H9 (cell line): Measurements from ENCODE around the gene MYO18A. TPM values are rescaled to one million over a fixed set of nuclear protein-coding genes. Genes with fewer than 3 reads are reported as not detected.

ENCODE experiments used
- DNase-seq: peaks from one replicate; pipeline ENCODE4 v3.0.0-alpha.2; 2017
- H2AFZ ChIP-seq: one replicate; pipeline ENCODE4 v1.6.1; 2013; ENCODE audit warnings: mild to moderate bottlenecking, low read length, control low read depth, moderate library complexity
- H2AK5ac ChIP-seq: 2 replicates; pipeline ENCODE4 v1.6.1; 2013; ENCODE audit warnings: low read length, control low read depth, mixed read lengths; ENCODE audit not compliant: insufficient read length
- H2BK120ac ChIP-seq: one replicate; pipeline ENCODE4 v1.6.1; 2013; ENCODE audit warnings: low read depth, mild to moderate bottlenecking, low read length, control low read depth, inconsistent platforms; ENCODE audit not compliant: poor library complexity, severe bottlenecking
- H2BK12ac ChIP-seq: 2 replicates; pipeline ENCODE4 v1.6.1; 2013; ENCODE audit warnings: low read length, control low read depth, mixed read lengths, low read depth; ENCODE audit not compliant: insufficient read length
- H2BK15ac ChIP-seq: 2 replicates; pipeline ENCODE4 v1.6.1; 2013; ENCODE audit warnings: low read depth, low read length, control low read depth
- H2BK20ac ChIP-seq: one replicate; pipeline ENCODE4 v1.6.1; 2013; ENCODE audit warnings: low read depth, mild to moderate bottlenecking, low read length, control low read depth, inconsistent platforms; ENCODE audit not compliant: poor library complexity, severe bottlenecking
- H2BK5ac ChIP-seq: 2 replicates; pipeline ENCODE4 v1.6.1; 2013; ENCODE audit warnings: low read length, control low read depth, mixed read lengths; ENCODE audit not compliant: insufficient read length
- H3K14ac ChIP-seq: 2 replicates; pipeline ENCODE4 v1.6.1; 2013; ENCODE audit warnings: low read length, control low read depth; ENCODE audit not compliant: insufficient read depth
- H3K18ac ChIP-seq: 2 replicates; pipeline ENCODE4 v1.6.1; 2013; ENCODE audit warnings: low read depth, mild to moderate bottlenecking, mixed read lengths, low read length, control low read depth; ENCODE audit not compliant: insufficient read length
- H3K23ac ChIP-seq: 2 replicates; pipeline ENCODE4 v1.6.1; 2013; ENCODE audit warnings: low read length, control low read depth, mixed read lengths, low read depth; ENCODE audit not compliant: insufficient read length
- H3K23me2 ChIP-seq: 2 replicates; pipeline ENCODE4 v1.6.1; 2013; ENCODE audit warnings: low read depth, mild to moderate bottlenecking, mixed read lengths, low read length, control low read depth; ENCODE audit not compliant: insufficient read length, poor library complexity, severe bottlenecking
- H3K27ac ChIP-seq: 2 replicates; pipeline ENCODE4 v1.5.1; 2013; ENCODE audit warnings: low read length, control low read depth, mixed read lengths, low read depth; ENCODE audit not compliant: insufficient read length
- H3K27me3 ChIP-seq: 2 replicates; pipeline ENCODE4 v1.6.1; 2013; ENCODE audit warnings: low read length, control low read depth, inconsistent platforms; ENCODE audit not compliant: insufficient read depth
- H3K4ac ChIP-seq: 2 replicates; pipeline ENCODE4 v1.6.1; 2013; ENCODE audit warnings: low read depth, mild to moderate bottlenecking, control low read depth, inconsistent platforms, low read length, moderate library complexity
- H3K4me1 ChIP-seq: 2 replicates; pipeline ENCODE4 v1.6.1; 2013; ENCODE audit warnings: low read length, control low read depth, inconsistent platforms; ENCODE audit not compliant: insufficient read depth
- H3K4me2 ChIP-seq: 2 replicates; pipeline ENCODE4 v1.6.1; 2013; ENCODE audit warnings: low read length, control low read depth, mixed read lengths; ENCODE audit not compliant: insufficient read length, insufficient read depth
- H3K56ac ChIP-seq: 2 replicates; pipeline ENCODE4 v1.6.1; 2013; ENCODE audit warnings: low read depth, mild to moderate bottlenecking, mixed read lengths, low read length, control low read depth; ENCODE audit not compliant: insufficient read length
- H3K79me1 ChIP-seq: 2 replicates; pipeline ENCODE4 v1.6.1; 2013; ENCODE audit warnings: low read depth, mild to moderate bottlenecking, moderate library complexity, low read length, control low read depth, inconsistent platforms; ENCODE audit not compliant: insufficient read depth, poor library complexity, severe bottlenecking
- H3K79me2 ChIP-seq: 2 replicates; pipeline ENCODE4 v1.6.1; 2013; ENCODE audit warnings: low read length, control low read depth, inconsistent platforms; ENCODE audit not compliant: insufficient read depth
- H3K9ac ChIP-seq: 2 replicates; pipeline ENCODE4 v1.6.1; 2013; ENCODE audit warnings: low read length, control low read depth, mixed read lengths; ENCODE audit not compliant: insufficient read length; ENCODE audit errors: extremely low read depth
- H3K9me3 ChIP-seq: one replicate; pipeline ENCODE4 v1.6.1; 2013; ENCODE audit warnings: low read depth, low read length, inconsistent platforms; ENCODE audit not compliant: control insufficient read depth
- H3T11ph ChIP-seq: one replicate; pipeline ENCODE4 v1.6.1; 2013; ENCODE audit warnings: mild to moderate bottlenecking, low read length, control low read depth, inconsistent platforms
- H4K20me1 ChIP-seq: one replicate; pipeline ENCODE4 v1.6.1; 2013; ENCODE audit not compliant: control insufficient read depth, insufficient read length, insufficient read depth
- H4K5ac ChIP-seq: 2 replicates; pipeline ENCODE4 v1.6.1; 2013; ENCODE audit warnings: low read depth, mild to moderate bottlenecking, mixed read lengths, low read length, control low read depth; ENCODE audit not compliant: insufficient read length
- H4K8ac ChIP-seq: replicated peaks from 2 replicates; pipeline ENCODE4 v1.6.1; 2013; ENCODE audit warnings: low read length, control low read depth, mixed read lengths, low read depth; ENCODE audit not compliant: insufficient read length
- H4K91ac ChIP-seq: 2 replicates; pipeline ENCODE4 v1.6.1; 2013; ENCODE audit warnings: low read depth, mild to moderate bottlenecking, moderate library complexity, mixed read lengths, low read length, control low read depth; ENCODE audit not compliant: insufficient read length
- H3K27ac Mint-ChIP-seq, 3 experiments: 2 replicates in 2 of 3; 3 replicates in 1 of 3; pipeline ENCODE4 v1.8.0; 2020 to 2021; ENCODE audit warnings: mixed read lengths in 3 of 3, mild to moderate bottlenecking in 1 of 3, moderate library complexity in 1 of 3
- H3K27me3 Mint-ChIP-seq: 2 replicates; pipeline ENCODE4 v1.8.0; 2021; ENCODE audit warnings: low read depth, mild to moderate bottlenecking, moderate library complexity, mixed read lengths
- H3K36me3 Mint-ChIP-seq, 3 experiments: 2 replicates in 2 of 3; 3 replicates in 1 of 3; pipeline ENCODE4 v1.8.0; 2020 to 2021; ENCODE audit warnings: low read depth in 3 of 3, mixed read lengths in 3 of 3; ENCODE audit not compliant: insufficient read depth in 1 of 3
- H3K4me1 Mint-ChIP-seq, 2 experiments: 2 replicates each; pipeline ENCODE4 v1.8.0; 2020; ENCODE audit warnings: mixed read lengths in 2 of 2
- H3K4me3 Mint-ChIP-seq, 2 experiments: 2 replicates in 1 of 2; 3 replicates in 1 of 2; pipeline ENCODE4 v1.8.0; 2020 to 2021; ENCODE audit warnings: mild to moderate bottlenecking in 2 of 2, mixed read lengths in 2 of 2, moderate library complexity in 1 of 2
- H3K9me3 Mint-ChIP-seq, 2 experiments: 2 replicates in 1 of 2; 3 replicates in 1 of 2; pipeline ENCODE4 v1.8.0; 2020; ENCODE audit warnings: mild to moderate bottlenecking in 2 of 2, mixed read lengths in 2 of 2, moderate library complexity in 1 of 2
- WGBS: extraction: QIAGEN DNeasy Blood & Tissue Kit; methylation state at CpG from one replicate; pipeline ENCODE4 v1.1.7; 2013; ENCODE audit warnings: missing lambda C conversion rate, low lambda C conversion rate, mixed read lengths; ENCODE audit not compliant: insufficient read length; ENCODE audit errors: extremely low coverage; 5-methylcytosine and 5-hydroxymethylcytosine counted together
- total RNA-seq: library from RNA; stranded (reverse); gene quantifications from 2 replicates; pipeline ENCODE4 v1.2.1, GENCODE V29; 2021
- TF ChIP-seq, protein P1 (sequence below): fragments of 200-600 bp; sonication (generic); conservative IDR thresholded peaks from 3 replicates; pipeline ENCODE4 v1.8.0; 2021; ENCODE audit warnings: antibody characterized with exemption, mild to moderate bottlenecking

Gene MYO18A
- total RNA-seq, 1 experiment from 2014 or later = 21.6 TPM

DNA sequence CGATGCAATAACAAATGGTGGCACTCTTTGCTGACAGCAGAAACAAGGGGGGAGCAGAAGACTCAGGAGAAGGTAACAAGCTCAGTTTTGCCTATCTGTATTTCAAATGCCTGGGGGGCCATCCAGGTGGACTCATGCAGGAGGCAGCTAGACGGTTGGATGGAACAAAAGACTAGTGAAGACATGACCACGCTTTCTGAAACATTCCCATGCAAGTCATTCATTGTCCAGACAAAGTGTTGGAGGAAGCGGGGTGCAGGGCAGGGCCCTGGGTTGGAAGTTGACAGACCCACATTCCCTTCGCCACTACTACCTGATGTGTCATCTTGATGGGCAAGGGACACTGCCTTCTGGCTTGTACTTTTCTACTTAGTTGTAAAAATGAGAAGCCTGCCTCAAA lies 36.7 kb upstream of the MYO18A start:
- no peak overlapping the region for H2BK15ac ChIP-seq
- H3K56ac ChIP-seq = no peak overlapping the region
- H3K4me1 Mint-ChIP-seq = peaks cover 6 to 8% of the 10 kb centered on the region in 2 experiments
- H2BK120ac ChIP-seq = no peak overlapping the region
- H3T11ph ChIP-seq = no peak overlapping the region
- H3K27me3 Mint-ChIP-seq = no peaks in the 10 kb centered on the region
- no peak overlapping the region for H2AFZ ChIP-seq
- no peak overlapping the region for H3K18ac ChIP-seq
- no peak overlapping the region for H3K4me2 ChIP-seq
- no peak overlapping the region for H3K23ac ChIP-seq
- H3K4ac ChIP-seq = no peak overlapping the region
- H3K9me3 ChIP-seq = no peaks in the 10 kb centered on the region
- H2BK12ac ChIP-seq = no peak overlapping the region
- H4K91ac ChIP-seq = no peak overlapping the region
- no peak overlapping the region for H3K9ac ChIP-seq
- no peaks in the 10 kb centered on the region; a peak in 1 of 7 replicates for H3K36me3 Mint-ChIP-seq
- no peak overlapping the region for H3K4me3 Mint-ChIP-seq
- H3K4me1 ChIP-seq = no peaks in the 10 kb centered on the region
- DNase-seq = no peak
- H3K79me1 ChIP-seq = no peaks in the 10 kb centered on the region
- H3K79me2 ChIP-seq = no peaks in the 10 kb centered on the region
- no peaks in the 10 kb centered on the region for H4K20me1 ChIP-seq
- H3K27ac Mint-ChIP-seq = no peak overlapping the region
- no peak overlapping the region for H2BK5ac ChIP-seq
- no peak overlapping the region for H4K5ac ChIP-seq
- TF ChIP-seq, protein P1, sequence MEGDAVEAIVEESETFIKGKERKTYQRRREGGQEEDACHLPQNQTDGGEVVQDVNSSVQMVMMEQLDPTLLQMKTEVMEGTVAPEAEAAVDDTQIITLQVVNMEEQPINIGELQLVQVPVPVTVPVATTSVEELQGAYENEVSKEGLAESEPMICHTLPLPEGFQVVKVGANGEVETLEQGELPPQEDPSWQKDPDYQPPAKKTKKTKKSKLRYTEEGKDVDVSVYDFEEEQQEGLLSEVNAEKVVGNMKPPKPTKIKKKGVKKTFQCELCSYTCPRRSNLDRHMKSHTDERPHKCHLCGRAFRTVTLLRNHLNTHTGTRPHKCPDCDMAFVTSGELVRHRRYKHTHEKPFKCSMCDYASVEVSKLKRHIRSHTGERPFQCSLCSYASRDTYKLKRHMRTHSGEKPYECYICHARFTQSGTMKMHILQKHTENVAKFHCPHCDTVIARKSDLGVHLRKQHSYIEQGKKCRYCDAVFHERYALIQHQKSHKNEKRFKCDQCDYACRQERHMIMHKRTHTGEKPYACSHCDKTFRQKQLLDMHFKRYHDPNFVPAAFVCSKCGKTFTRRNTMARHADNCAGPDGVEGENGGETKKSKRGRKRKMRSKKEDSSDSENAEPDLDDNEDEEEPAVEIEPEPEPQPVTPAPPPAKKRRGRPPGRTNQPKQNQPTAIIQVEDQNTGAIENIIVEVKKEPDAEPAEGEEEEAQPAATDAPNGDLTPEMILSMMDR = no peak
- no CpG with 5 or more reads among the region's 5 CpGs for WGBS
- no peak overlapping the region for H3K14ac ChIP-seq
- H3K9me3 Mint-ChIP-seq = no peaks in the 10 kb centered on the region
- no peak overlapping the region for H2AK5ac ChIP-seq
- H3K23me2 ChIP-seq = no peaks in the 10 kb centered on the region
- no peaks in the 10 kb centered on the region for H3K27me3 ChIP-seq
- H2BK20ac ChIP-seq = no peak overlapping the region
- H4K8ac ChIP-seq = no peak overlapping the region
- no peak overlapping the region for H3K27ac ChIP-seq
